ENCODE results near the gene KCNH1.

Gene KCNH1

DNA sequence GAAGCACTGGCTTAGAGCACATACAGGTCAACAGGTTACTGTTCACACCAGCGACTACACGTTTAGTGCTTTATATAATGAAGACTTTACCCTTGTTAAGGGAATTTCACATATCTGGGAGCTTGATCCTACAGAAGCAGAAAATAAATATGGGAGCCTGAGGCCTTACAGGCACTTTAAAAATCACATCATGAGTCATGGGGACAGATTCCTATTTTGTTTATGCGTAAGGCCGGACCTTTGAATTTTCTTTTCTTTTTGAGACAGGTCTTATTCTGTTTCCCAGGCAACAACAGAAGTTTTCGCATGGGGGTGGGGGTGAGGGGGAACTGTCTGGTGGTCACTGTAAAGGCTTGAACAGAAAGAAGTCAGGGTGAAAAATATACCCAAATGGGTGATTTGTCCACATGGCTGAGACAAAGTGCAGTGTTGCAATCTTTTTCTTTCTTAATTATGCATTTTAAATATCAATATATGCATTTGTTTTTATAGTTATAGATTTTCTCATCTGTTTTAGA, 276.7 kb downstream of the KCNH1 start:
- no peak for DNase-seq (ENCODE audit: low read depth)

DNA sequence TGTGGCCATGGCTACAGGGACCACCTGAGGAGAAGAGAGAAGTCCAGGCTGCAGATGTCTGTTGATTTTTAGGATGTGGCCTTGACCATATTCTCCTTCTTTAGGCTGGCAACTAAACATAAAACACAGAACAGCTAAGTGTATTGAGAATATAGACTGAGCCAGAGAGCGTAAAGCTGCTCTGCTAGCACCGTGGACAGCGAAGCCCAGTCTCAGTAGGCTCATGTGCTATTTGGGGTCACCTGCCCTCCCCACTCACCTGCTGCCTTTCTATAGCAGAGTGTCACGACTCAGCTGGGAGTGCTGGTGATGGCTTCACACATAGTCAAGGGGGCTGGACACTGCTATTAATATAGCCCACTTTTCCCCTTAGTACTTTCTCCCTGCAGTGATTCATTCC, 278.5 kb downstream of the KCNH1 start:
- no peak for DNase-seq (ENCODE audit: low read depth)

DNA sequence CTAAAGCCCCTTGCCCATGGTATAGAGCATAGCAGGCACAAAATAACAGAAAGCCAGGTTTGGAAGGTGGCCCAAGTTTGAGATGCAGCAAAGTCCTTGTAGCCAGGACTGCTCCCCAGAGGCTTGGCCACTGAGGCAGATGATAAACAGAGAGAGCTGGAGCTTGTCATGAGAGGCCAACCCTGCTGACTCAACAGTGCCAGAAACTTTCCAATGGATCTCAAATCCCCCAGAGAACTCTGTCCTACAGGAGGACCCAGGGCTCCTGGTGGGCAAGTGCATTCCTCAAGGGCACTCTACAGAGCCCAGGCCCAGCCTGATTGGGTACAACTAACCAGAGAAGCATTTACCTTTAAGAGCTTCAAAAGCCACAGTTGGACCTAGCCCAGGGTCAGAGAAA, 280.7 kb downstream of the KCNH1 start:
- DNase-seq (ENCODE audit: low read depth) = no peak

DNA sequence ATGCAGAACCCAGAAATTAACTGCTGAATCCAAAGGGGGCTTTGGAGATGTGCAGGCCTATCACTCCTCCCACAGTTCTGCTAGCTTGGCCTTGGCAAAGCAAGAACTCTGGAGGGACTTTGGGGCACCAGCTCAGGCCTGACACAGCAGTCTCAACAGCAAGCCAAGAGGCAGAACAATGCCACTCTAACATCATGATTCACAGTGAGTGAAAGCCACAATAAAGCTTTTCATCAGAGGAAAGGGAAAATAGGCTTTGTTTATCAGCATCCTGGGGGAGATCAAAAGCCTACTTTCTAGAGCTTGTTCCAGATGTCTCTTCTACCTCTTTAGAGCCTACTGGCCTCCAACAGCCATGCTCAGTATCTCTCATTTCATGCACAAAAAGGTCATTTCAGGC, 283.4 kb downstream of the KCNH1 start:
- no peak for DNase-seq (ENCODE audit: low read depth)

DNA sequence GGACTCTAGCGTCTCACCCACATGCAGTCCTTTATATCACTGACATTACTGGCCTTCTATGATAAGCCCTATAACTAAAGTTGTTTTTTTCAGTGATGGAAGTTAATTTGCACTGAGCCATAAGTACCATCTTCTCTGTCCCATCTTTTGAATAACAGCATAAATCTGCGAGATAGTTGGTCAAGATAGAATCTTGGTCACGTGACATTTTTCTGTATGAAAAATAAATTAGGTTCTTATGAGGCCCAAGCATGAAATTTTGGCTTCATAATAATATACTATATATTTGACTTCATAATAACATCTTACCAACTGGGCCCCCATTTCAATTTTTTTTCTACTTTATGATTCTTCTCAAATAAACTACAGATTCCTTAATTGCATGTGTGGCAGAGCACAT, 285.5 kb downstream of the KCNH1 start:
- DNase-seq (ENCODE audit: low read depth) = no peak

DNA sequence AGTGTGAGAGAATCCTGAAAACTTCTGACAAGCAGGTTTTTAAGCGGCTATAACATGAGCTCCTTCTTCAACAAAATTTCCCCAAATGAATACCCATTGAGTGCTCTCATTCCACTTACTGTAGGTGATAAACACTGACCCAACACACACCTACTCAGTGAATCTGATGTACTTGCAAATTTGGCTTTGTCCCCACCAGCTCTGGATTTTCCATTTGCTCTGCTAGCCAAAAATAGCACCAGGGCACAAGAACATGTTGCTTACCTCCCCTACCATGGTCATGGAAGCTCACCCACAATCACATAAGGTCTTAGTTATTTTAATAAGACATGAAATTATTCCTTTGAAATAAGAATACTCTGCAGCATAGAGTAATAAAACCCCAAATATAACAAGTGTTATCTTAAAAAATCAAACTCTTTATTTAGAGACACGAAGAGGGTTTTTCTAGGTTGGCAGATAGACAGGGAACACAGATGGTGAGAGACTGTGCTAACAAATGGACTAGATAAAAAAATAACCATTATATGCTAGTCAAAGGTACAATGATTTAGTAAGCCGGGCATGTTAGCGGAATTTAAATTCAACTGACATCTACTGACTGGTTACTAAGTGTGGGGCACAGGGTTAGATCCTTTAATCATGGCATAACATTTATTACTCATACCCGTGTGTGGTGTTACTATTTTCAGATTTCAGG, 291.9 kb downstream of the KCNH1 start:
- DNase-seq (ENCODE audit: low read depth) = no peak

DNA sequence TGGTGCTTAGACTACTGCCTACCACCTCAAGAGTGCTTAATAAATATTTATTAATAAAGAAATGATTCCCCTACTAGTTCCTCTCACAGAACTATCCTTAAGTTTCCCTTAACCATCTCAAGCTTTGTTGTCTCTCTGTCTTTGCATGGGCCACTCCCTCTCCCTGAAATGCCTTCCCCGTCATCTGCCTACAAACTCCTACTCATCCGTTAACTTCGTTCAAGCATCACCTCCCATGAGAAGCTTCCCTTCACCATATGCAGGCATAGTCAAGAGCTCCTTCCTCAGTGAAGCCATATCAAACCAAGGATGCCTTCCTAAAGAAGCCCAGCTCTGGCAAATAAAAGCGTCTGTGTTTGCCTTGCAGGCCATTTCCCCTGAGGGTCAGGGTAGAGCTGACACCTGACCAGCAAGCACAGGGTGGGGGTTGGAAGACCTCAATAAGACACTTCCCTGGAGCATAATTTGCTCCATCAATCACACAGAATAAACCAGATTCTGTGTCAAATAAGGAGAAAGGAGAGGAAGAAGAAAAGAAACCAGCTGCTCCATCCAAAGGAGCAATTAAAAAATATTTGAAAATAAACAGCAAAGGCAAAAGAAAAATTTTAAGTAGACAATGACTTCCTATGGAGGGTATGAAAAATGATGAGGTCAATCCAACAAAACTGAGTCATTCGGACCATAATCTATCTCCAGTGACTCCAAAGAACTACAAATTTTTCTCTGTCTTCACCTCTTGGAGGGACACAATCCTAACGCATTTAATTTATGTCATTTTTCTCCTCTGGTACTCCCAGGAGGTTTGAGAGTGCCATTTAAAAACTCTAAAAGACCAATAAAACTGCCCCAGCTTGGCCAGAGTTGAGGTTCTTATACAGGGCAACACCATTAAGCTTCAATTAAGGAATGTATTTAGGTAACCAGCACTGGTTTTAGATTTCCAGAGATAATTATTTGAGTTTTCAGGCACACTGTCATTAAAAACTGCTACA, 303.6 kb downstream of the KCNH1 start:
- no peak for DNase-seq (ENCODE audit: low read depth)

DNA sequence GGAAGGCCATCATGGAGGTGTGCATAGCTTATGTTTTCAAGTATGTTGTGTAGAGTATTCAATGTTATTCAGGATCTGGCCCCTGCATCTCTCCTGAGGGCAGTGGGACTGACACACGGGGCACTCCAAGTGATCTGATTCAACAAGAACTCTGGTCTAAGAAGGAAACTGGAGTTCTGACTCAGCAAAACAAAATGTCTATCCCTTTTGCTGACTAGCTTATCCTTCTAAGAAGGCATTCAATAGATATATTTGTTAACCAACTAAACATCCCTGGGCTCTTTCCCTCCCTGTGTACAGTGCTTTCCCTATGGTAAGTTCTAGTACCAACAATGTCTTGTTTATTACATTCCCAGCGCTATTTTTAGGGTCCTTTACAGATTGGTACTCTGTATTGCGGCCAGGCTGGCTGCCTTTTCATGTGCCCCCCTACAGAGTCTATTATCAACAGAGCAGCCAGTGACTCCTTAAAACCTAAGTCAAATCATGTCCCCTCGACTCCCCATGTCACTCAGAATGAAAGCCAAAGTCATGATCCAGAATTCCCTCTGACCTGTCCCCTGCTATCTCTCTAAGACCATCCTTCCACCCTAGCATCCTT, 304.9 kb downstream of the KCNH1 start:
- DNase-seq (ENCODE audit: low read depth) = no peak

DNA sequence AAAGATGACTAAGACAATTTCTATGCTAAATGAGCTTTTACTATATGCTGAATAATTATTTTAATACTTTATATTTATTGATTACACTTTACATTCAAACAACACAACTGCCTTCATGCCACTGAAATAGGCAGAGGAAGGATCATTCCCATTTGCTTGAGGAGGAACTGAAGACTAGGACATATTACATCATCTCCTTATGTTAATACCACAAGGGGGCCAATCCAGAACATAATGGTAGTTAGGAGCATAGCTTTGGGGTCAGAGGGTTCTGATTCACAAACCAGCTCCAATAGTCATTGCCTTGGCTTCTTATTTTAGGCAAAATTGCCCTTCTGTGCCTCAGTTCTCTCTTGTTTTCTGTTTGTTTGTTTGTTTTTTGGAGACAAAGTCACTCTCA, 306.5 kb downstream of the KCNH1 start:
- no peak for DNase-seq (ENCODE audit: low read depth)

DNA sequence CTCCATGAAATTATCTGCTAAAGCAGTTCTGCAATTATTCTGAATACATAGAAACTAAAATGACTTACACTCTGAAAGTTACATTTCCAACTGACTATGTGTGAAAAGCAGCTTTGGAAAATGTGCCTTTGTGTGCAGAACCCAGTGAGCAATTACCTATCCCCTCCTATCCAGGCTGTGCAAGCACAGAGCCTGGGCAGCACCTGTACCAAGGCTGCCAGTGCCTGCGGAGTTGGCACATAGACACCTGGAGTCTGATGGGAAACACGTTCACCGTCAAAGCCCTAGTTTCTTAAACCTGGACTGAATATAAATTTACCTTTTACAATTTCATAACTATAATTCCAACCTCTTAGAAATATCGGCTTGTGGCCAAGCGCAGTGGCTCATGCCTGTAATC, 307.3 kb downstream of the KCNH1 start:
- DNase-seq (ENCODE audit: low read depth) = no peak

DNA sequence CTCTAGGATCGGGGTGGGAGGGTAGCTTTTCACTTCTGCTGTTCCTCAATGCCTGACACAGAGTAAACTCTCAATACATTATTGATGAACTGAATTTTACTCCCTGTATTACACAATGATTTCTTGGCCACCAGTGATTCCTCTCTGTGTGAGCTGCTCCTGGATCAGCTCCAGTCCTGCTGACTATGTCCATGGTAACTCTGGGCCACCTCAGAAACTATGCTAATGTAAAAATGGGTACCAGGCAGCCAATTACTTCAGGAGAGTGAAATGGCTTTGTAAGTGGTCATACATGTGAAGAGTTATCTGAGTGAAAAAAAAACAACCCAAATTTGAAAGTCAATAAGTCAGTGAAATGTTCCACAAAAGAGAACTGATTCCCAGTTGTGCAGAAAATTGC, 311.0 kb downstream of the KCNH1 start:
- DNase-seq (ENCODE audit: low read depth) = no peak

DNA sequence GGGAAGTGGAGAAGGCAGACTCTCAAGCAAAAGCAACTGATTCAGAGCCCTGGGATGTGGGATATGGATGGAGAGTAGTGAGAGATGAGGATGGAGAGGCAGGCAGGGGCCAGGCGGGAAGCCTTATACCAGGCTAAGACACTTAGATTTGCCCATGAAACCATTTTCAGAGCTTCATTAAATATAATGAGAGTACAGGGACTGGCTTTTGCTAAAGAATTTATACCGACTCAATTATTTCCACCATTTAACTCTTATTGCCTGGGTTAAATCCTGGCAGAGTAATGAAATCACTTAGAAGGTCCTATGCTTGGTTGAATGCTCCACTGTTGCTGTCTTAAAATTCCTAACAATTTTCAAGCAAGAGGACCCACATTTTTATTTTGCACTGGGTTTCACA, 311.7 kb downstream of the KCNH1 start:
- no peak for DNase-seq (ENCODE audit: low read depth)

DNA sequence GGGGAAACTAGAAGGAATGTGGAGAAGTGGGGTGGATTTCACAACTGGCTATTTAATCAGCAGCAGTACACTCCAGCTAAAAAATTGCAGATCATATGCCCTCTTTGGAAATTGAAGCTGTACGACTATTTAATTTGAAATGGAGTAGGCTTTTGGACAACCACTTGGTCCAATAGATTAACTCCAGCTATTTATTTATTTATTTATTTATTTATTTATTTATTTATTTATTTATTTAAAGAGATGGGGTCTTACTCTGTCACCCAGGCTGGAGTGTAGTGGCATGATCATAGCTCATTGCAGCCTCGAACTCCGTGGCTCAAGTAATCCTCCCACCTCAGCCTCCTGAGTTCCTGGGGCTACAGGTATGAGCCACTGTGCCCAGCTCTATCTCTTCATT, 312.3 kb downstream of the KCNH1 start:
- DNase-seq (ENCODE audit: low read depth) = no peak

DNA sequence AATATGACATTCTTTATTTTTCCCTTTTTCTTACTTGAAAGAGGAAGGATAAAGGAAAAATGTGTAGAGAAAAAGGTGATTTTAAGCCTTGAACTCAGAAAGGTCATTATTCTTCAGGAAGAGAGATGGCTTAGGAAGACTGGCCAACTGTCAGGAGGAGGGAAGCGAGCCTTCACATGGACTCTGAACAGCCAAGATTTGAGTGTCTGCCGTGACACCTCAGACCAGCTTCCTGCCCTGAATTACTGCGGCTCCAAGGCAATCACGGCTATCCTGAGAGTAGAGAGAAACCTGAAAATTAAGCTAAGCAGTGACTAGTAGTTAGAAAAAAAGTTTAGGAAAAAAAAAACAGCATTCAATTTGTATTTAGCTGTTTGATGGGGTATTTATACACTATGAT, 314.7 kb downstream of the KCNH1 start:
- DNase-seq (ENCODE audit: low read depth) = no peak

DNA sequence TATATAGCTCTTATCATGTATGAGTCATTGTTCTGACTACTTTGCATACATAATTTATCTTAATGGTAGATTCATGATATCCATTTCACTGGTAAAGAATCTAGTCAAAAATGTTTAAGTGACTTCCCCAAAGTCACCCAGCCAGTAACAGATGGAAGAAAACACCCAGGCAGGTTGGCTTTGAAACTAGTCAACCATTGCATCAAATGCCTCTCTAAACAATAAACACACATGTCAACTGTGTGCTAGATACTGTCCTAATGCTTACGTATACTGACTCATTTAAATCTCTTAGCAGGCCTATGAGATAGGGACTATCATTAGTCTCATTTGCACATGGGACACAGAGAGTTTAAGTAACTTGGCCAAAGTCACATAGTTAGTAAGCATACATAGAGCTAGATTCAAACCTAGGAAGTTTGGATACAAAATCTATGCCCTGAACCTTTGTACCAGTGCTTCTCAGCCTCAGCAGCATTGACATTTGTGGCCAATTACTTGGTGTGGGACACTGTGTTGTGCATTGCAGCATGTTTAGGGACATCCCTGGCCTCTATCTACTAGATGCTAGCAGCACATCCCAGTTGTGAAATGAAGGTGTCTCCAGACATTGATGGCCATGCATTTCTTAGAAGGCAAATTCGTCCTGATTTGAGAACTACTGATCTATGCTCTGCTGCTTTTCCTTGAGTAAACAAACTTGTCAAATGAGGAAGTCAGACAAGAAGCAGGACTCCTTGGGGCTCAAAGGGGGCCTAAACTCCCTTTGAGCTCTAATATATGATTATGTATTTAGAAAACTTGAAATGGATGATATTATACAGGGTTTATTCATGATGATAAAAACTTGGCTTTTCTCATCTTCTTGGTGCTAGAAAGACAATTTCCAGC, 316.3 kb downstream of the KCNH1 start:
- no peak for DNase-seq (ENCODE audit: low read depth)

DNA sequence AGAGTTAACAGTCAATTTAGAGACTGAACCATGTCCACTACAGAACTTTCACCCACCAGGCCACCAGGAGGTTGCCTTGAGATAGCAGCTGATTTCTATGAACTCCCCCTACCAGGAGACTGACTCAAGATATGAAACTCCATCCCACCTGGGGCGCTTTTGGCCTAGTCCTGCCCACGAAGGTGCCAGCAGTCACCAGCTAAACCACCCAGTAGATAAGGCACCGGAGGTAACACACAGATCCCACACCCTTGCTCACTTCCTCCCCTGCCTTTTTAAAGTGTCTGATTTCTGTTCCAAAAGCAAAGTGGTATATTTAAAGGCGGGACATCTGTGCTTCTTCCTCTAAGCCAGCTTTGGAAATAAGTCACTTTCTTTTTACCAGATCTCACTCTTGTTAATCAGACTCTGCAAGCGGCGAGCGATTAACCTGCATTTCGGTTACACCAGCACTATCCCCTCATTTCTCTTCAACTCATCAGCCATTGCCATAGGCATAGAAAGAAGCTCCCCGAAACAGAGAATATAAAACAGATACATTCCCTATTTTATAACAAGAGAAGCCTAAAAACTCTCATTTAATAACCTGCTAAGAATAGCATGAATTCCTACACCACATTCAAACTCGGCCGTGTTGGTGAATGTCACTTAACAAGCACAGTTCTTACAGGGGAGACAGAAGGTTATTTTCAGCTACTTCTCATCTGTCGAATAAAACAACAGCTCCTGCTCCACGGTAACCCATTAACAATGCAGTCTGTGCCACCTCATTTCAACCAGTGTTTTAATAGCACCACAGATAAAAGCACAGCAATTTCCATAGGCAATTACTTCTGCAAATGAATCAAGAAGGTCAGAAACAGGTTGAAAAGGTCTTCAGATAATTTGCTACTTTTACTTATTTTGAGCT, 318.1 kb downstream of the KCNH1 start:
- no peak for DNase-seq (ENCODE audit: low read depth)

DNA sequence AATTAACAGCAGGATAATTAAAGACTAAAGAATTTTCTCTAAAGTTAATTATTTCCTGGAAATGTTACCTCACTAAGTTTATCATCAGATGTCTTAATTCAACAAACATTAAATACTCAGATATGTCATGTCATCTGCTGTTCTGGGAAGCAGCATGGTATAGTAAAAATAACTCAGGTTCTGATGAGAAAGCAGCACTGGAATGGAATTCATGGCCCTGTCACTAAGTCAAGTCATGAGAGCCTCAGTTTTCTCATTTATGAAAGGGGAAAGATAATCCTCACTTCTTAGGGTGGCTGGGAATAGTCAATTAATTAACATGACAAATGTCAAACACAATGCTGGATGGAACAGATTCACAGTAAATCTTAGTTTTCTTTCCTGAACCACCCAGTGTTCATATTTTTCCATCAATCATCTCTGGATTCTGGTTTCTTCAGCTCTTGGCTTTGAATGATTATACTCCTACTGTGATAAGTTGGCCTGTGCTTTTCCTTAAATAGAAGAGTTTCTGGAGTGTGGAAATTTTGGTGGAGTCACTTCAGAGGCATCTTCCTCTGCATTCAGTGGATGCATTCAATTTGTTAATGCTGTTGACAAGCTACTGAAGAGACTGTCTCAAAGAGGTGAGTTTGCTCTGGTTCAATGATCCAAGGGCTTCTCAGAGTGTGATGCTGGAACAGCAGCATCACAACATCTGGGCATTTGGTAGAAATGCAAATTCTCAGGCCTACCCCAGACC, 319.4 kb downstream of the KCNH1 start:
- DNase-seq (ENCODE audit: low read depth) = no peak

DNA sequence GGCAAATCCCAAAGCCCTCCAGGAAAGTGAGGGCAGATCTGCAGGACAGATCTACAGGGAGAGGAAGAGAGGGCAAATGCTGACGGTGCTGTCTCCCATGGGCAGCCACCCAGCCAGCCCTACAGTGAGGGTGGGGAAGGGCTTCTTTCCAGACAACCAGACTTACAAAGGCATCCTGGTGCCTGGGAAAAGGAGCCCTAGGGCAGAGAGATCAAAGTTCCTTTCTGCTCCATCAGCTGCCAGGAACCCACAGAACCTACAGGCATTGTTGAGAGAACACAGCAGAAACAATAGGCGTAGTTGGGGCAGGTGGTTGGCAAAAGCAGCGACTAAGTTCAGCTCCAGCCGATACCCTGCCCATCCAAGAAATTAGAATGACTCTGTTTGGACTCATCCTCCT, 332.4 kb downstream of the KCNH1 start:
- no peak for DNase-seq (ENCODE audit: low read depth)

DNA sequence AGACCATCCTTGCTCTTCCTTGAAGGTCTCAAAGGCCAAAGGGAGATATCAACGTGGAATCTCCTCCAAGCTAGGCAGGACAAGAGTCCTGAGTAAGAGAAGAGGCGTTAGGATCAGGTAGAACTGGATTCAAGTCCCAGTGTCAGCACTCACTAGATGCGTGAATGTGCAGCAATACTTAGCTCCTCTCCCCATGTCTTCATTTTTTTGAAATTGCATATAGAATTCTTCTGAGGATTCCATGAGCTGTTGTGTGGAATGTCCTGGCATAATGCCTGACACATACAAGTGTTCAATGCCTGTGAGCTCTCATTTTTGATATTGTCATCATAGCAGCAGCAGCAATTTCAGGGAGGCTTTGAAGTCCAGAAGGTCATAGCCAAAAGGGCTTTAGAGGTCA, 333.2 kb downstream of the KCNH1 start:
- no peak for DNase-seq (ENCODE audit: low read depth)

DNA sequence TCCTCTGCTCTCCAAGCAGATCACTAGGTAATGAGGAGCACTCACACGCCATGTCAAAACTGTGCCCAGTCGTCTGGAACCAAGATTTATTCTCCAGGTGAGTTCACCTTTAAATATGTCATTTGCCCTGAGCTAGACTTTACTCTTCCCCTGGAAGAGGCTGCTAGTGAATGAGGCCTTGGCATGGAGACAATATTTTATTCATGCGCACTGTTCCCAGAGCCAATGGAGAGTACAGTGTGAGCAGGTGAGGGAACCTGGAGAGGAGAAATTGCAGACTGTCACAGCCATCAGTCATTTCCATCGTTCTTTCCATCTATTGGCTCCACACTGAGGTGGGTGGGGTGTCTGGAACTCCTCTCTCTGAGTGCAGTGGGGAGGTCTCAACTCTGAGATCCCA, 333.6 kb downstream of the KCNH1 start:
- DNase-seq (ENCODE audit: low read depth) = no peak
